ENCODE data around the gene BAG2.

Gene BAG2

DNA sequence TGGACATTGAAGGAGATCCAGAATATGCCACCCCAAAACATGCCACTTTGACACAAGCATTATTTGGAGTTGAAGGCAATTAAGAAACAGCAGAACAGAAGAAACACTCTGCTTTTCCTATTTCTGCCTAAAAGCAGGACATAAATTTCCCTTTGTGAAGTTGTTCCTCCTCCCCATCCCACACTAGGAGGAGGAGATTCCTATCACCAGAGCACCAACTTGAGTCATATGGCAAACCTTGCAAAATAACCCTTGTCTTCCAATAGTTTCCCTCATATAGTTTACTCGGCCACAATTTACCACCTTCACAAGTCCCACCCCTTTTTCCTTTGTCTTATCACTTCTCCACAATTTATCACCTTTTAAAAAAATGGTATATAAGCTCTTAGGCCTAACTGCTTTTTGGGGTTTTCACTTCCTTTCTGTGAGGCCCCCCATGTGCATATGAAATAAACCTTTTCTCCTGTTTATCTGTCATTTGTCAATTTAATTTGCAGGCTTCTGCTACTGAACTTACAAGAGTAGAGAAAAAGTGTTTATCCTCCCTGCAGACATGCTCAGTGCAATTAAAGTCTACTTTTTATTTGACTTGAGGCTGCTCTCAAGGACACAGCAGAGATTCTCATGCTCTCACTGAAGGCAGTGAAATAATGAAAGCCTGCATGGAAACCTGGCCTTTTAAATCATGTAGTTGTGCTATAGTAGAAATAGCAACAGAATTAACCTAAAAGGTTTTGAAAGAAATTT is 52.8 kb downstream of the BAG2 start:
- peak in 1 of 2 donors; percentile 70 for DNase-seq

DNA sequence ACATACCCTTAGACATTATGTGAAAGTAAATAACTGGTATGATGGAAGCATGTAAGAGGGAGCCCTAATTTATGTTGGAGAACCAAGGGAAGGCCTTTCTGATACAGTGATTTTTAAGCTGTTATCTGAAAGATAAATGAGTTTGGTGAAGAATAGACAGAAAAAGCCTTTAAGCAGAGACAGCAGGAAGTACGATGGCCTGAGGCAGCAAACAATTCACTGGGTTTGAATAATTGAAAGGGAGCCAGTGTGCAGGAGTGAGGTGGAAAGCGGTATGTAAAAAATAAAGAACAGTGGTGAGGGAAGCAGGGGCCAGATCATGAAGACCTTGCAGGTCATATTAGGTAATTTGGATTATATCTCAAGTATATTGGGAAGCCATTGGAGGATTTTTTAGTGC is 54.1 kb downstream of the BAG2 start:
- no peak for DNase-seq
